DMS114 treated with DMSO at 0.1 percent for 48 hours (cell line): ENCODE results near the gene COL6A2.
"Not testable (repeated sequence)": the region's sequence is repeated elsewhere in the genome, so short reads cannot be mapped to it uniquely, and the experiment has no call there.

Source experiments
- DNase-seq: peaks from one replicate; lab custom pipeline; 2025; ENCODE audit not compliant: unreplicated experiment; lab: John Stamatoyannopoulos, UW

COL6A2 gene

DNA sequence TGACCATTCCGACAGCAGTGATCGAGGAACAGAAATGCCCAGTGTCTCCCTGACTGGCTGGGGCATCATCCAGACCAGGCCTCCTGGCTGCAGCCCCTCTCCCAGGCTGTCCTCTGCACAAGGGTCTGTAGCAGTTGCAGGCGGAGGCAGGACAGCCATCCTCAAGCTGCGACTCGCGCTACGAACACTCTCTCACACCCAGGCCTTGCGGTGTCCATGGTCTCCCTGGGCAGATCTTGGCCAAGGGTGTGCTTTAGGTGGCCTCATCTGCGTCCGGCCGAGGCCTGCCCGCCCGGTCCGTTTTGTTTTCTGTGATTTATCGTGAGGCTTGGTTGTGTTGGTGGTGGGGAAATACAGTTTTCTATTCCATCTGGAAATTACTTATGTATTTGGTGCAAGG is 41.8 kb downstream of the COL6A2 start:
- no peak for DNase-seq

DNA sequence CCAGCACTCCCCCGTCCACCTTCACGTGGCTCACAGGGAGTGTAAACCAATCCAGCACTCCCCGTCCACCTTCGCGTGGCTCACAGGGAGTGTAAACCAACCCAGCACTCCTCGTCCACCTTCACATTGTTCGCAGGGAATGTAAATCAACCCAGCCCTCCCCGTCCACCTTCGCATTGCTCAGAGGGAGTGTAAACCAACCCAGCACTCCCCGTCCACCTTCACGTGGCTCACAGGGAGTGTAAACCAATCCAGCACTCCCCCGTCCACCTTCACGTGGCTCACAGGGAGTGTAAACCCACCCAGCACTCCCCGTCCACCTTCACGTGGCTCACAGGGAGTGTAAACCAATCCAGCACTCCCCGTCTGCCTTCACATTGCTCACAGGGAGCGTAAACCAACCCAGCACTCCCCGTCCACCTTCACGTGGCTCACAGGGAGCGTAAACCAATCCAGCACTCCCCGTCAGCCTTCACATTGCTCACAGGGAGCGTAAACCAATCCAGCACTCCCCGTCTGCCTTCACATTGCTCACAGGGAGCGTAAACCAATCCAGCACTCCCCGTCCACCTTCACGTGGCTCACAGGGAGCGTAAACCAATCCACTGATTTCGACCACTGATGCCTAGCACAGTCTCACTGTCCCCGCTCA is 42.6 kb downstream of the COL6A2 start:
- DNase-seq: not testable (repeated sequence)

DNA sequence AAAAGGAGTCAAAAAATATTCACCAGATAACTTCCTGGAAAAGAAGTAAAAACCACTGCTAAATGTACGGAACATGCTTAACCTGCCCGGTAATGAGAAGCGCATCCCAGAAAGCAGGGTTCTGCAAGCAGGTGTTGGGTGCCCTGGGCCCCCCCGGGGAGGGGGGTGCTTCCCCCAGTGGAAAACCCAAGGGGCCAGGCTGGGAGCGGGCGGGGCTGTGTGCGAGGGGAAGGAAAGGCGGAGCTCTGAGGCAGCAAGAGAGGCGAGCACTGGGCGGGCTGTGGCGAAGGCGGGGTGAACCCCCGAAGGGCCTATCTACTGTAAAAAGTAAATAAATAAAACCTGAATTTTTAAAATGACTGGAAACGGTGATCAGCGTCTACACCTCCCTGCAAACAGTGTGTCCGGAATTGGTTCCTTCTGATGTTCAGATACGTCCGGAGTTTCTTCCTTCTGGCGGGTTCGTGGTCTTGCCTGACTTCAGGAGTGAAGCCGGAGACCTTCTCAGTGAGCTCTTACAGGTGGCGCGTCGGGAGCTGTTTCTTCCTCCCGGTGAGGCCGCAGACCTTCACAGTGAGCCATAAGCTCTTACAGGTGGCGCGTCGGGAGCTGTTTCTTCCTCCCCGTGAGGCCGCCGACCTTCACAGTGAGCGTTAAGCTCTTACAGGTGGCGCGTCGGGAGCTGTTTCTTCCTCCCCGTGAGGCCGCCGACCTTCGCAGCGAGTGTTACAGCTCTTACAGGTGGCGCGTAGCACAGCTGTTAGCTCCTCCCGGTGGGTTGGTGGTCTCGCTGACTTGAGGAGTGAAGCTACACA is 44.1 kb downstream of the COL6A2 start:
- no peak for DNase-seq

DNA sequence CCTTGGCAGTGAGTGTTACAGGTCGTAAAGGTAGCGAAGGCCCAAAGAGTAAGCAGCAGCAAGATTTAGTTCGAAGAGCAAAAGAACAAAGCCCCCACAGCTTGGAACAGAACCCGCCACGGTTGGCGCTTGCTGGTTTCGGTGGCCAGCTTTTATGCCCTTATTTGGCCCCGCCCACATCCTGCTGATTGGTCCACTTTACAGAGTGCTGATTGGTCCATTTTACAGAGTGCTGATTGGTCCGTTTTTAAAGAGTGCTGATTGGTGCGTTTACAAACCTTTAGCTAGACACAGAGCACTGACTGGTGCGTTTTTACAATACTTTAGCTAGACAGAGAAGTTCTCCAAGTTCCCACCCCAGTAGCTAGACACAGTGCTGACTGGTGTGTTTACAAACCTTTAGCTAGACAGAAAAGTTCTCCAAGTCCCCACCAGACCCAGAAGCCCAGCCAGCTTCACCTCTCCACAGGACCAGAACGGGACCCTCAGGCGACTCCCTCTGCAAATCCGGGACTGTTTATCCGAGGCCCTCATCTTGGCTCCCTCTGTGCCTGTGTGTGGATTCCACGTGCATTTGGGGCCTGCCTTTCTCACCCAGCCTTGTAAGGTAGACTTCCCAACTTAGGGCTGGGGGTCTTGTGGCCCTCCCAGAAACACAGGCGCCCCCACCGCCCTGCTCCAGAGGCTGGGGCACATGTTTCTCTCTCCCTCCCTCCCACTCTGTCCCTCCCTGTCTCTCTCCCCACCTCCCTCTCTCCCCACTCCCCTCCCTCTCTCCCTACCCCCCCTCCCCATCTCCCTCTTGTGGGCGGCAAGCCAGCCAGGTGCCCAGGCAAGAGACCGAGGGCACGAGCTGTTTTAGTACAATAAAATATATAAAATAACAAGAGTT is 44.9 kb downstream of the COL6A2 start:
- DNase-seq: no peak

DNA sequence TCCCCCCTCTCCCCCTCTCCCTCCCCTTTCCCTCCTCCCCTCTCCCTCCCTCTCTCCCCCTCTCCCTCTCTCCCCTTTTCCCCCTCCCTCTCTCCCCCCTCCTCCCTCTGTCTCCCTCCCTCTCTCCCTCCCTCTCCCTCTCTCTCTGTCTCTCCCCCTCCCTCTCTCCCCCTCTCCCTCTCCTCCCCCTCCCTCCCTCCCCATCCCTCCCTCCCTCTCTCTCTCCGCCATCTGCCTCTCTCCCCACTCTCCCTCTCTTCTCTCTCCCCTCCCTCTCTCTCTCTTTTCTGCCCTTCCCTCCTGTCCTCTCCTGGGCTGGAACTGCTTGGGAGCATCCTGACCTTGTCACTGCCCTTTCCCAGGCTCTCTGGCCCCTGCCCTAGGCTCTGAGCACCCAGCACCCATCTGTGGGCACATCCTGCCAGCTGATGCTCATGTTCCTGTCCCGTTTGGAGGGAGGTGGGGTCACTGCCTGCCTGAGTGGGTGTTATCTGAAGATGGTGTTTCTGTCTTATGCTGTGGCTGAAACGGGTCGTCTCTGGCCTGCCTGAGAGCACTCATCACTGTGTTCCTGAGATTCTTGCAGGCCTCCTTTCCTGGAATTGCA is 46.7 kb downstream of the COL6A2 start:
- no peak for DNase-seq

DNA sequence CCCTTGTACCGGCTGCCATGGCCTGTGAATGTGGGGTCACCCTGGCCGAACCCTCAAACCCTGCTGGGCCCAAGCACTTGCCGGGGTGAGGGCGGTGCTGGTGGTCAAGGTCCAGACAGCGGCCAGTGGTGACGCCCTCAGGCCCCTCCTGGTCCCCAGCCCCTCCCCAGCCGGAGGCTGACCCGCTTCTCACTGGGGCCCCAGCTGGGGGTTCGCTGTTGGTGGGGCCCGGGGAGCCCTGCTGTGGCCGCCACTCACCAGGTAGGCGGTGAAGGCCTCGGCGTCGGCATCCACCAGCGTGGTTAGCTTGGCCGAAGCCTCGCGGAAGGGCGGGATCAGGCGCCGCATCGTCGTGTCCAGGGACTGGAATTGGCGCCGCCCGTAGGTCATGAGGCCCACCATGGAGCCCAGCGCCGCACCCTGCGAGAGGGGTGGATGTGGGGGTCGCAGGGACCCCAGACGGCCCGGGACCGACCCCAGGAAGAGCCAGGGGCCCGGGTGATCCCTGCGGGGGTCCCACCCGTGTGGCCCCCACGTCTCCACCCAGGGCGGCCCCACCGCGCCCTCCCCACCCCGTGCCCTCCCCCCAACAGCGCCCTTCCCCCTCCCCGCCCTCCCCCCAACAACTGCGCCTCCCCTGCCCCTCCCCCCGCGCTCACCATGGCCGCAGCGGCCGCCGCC is 47.4 kb downstream of the COL6A2 start:
- no peak for DNase-seq

DNA sequence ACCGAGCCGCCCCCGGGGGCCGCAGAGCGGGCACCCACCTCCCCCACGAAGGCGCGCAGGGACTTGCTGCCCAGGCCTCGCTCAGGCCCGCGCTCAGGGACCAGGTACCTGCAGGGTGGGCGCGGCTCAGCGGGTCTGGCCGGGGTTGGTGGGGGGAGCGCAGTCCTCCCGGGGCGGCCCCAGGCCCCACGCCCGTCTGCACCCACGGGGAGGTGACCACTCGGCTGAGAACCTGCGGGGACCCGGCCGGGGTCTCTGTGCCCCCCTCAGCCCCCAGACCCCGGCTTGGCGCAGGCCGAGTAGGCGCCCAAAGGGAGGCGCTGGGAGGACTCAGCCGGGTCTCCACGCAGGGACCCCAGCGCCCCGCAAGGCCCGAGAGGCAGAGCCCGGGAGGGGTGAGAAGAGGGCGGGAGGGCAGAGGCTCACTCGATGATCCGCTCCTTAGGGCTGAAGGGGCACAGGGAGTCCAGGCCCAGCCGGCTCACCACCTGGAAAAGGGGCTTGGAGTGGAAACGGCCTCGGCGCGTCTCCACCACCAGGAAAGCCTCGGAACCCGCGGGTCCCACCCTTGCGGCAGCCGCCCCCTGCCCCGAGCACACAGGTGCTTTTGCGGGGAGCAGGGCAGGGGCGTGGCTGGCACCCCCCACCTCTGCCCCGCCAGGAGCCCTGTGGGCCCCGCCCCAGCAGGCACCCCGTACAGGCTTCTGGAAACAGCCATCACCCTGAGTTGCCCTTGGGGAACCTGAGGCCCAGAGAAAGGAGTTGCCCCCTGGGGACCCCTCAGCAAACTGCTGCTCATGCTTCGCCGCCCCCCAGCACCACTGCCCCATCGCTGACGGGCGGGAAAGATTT is 48.2 kb downstream of the COL6A2 start:
- no peak for DNase-seq

DNA sequence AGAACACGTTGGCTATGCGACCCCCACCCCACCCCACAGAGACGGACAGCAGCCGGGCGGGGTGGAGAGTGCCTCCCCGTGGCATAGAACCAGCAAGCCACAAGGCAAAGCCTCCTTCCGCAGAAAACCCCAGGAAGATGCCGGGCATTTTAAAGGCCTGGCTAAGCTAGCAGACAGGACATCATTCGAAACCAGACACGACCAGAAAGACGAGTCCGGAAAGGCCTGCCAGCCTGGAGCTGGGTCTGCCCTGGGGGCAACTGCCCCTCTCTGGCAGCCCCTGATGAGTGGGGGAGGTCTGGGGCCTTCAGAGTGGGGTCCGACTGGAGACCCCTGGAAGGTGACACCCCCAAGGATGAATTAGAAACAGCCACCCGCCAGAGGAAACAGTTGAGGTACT is 48.9 kb downstream of the COL6A2 start:
- no peak for DNase-seq

DNA sequence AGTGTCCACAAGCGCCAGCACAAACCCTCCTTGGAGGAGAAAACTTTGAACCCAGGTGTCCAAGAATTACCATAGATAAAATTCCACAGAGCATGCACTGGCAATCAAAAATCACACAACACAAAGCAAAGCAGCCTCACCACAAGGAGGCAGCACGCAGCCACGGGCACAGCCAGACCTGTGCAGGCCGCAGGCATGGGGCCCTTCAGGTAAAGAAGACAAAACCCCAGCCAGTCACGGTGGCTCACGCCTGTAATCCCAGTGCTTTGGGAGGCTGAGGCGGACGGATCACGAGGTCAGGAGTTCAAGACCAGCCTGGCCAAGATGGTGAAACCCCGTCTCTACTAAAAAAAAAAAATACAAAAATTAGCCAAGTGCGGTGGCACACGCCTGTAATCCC is 49.5 kb downstream of the COL6A2 start:
- not testable (repeated sequence) for DNase-seq

DNA sequence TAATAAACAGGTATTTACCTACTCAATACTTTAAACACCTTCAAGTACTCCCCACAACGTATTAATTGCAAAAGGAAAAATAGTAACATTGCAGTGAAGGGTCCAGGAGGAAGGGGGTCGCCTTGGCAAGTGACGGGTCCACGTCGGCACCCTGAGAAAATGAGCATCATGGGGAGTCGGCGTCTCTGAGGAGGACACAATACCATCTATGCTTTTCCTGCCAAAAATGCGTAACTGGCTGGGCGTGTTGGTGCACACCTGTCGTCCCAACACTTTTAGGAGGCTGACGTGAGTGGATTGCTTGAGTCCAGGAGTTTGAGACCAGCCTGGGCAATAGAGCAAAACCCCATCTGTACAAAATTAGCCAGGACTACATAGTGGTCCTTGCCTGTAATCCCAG is 50.2 kb downstream of the COL6A2 start:
- DNase-seq: no peak

DNA sequence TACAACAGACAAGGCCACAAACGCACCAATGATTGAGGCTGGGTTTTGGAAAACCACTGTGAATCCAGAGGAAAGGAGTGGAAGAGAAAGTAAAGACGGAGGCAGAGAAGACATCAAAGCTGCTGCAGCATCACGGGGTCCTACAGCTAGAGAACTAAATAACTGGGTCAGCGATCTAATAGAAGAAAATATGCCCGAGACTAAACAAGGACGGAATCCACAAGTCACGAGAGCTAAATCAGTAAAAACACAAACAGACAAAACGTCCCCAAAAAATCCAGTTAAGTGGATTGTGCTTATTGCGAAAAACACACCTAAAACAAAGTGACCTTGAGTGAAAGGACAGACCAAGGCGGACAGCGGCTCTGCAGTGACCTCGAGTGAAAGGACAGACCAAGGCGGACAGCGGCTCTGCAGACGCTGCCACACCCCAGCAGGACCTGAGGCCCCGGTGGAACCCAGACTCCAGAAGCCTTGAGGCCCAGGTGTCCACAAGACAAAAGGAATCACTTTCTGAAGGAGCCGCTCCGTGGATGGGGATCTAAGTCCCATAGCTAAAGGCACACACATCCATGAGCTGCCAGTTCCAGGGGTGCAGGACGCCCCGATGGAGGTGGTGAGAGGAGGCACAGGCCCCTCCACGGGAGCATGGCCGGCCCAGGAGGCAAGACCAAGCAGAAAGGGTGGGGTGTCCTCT is 51.4 kb downstream of the COL6A2 start:
- no peak for DNase-seq

DNA sequence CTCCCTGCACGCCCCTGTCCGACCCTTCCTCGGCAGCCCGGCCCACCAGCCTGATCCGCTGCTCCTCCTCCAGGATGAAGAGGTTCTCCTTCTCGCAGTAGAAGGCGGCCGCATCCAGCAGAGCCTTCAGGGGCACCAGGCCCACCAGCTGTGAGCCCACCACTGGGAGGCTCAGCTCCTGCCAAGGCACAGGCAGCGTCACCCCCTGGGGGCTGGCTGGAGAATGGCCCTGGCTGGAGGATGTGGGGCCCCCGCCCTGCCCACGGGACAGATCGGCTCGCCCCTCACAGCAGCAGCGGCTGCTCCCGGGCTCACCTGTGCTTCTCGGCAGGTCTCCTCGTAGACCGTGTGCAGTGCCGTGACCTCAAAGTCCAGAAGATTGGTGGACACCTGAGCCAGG is 52.2 kb downstream of the COL6A2 start:
- DNase-seq: no peak

DNA sequence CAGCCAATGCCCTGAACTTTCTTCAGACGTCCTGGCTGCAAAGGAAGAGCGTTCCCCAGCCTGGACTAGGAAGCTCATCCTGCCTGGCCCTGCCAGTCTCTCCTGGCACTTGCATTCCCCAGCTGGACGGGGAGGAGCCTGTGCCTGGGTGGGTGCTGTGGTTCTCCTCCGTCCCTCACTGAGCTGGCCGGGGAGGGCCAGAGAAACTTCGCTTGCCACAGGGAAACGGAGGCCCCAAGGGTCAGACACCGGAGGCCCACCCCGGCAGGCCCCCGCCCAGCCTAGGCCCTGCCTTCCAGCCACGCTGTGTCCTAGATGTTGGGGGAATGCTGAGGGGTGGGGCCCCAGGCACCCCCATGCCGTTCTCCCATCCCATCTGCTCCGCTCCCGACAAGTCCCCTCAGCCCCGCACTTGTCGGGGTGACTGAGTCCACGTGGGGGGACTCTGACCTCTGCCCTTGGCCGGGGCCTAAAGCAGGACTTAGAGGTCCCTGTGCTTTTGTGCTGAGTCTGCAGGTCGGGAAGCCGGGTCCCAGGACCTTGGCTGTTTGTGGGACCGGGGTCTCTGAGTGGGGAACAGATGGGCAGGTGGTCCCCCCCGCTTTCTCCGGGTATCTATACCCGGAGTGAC is 52.7 kb downstream of the COL6A2 start:
- no peak for DNase-seq

DNA sequence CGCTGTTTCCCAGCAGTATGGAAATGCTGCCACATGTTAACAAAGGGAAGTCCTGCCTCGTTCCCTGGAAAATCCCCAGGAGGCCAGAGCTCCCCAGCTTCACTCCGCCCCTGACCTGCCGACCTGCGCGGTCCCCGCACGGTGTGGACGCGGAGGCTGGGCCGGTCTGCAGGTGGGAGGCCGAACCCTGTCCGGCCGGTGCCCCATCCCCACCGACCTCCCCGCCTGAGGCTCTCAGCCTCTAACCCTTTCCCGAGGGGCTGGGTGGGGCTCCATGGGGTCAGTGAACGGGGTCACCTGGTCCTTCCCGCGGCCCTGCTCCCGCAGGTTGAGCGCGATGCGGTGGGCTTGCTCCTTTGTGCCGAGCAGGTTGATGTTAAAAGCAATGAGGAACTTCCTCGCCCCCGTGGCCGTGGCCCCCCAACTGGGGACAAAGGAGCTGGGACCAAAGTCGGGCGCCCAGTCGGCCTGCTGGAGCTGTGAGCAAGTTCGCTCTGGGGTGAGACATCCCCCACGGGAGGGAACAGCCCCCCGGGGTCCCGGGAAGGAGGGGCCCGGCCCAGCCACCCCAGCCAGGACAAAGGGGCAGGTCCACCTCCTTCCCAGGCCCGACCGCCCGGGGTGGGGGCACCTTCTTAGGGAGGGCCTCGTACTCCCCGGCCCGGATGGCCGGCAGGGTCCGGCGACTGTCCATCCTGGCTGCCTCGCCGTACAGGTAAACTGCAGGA is 53.5 kb downstream of the COL6A2 start:
- no peak for DNase-seq

DNA sequence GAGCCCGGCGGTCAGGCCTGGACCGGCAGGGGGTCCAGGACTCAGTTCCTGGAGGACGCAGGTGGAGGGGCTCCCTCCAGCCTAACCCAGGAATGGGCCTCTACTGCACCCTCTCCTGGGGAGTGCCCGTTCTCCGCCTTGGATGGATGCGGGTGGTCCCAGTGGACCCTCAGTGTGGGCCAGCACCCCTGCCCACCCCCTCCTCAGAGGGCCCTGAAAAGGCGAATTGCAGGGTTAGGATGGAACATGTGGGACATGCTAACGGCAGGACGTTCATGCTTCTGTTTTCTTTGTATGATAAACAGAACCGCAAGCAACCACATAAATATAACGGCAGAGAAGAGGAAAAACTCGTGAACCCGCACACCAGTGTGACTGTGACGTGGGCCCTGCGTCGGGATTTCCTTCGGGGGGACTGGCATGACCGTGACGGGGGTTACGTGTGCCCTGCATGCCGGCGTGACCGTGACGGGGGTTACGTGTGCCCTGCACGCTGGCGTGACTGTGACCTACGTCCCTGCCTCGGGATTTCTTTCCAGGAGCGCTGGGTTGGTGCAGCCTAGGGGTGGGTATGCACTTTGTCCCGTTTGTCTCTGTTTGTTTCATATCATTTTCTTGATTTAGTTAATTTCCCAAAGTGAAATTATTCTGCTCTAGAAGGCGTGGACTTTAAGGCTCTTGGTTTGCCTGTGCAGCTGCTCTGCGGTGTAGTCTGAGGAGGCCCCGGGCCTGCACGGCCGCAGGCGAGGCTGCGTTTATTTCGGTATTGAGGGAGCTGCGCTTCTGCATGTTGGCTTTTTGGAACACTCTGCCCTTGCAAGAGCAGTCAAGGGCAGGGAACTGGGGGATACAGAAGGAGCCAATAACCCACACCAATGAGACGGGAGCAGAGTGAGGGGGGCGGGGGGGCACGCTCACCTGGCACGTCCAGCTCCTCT is 54.3 kb downstream of the COL6A2 start:
- no peak for DNase-seq

DNA sequence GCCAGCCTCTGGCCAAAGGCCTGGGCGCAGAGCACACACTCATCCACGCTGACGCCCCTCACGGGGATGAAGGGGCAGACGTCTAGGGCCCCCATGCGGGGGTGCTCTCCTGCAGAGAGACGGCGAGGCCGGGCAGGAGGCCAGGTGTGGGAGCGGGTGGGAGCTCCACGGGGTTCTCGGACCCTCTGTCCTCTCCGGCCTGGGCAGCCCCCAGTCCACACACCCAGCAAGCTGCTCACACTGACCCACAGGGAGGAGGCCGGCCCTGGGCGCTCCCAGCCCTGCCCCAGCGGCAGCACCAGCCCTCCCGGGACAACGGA is 55.0 kb downstream of the COL6A2 start:
- DNase-seq: no peak
